GM18526 (cell line): Measurements from ENCODE around the gene TMEM144.

Experiments
- POLR2A ChIP-seq: IDR thresholded peaks from 3 replicates; pipeline ENCODE4 v1.6.1; 2011; ENCODE audit not compliant: insufficient read length; ENCODE audit errors: extremely low read depth

The TMEM144 gene

DNA sequence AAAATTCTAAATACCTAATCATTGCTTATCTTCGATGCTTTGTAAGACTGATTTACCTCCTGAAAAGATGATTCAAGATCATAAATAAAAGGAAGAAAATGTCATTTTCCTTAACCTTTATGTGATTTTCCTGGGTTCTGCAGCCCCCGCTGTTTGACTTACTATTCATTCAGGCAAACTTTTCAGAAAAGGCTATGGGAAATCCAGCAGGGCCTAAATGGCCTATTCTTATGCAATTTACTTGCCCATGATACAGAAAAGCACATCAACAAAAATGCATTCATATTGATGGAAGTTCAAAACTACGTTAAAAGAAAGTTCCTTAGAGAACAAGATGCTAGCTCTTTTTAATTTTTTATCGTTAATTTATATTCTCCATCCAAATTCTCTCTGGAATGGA is 51.2 kb downstream of the TMEM144 start:
- TF ChIP-seq POLR2A, result no peak

DNA sequence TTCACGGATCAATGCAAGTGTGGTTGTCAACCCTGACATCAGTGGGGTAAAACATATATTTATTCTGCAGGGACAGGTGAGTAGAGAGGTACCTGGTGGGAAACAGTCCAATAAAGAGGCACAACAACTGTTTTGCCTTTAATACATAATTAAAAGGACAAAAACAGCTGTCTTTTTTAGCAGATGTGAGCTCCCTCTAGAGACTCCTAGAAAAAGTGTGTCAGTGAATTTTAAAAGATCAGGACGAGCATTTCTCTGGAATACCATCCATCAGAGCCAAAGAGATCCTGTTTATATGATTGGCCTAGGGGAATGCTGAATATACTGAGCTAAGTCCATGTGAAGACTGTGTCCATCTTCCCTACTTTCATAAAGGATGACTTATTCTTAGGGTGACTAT is 58.3 kb downstream of the TMEM144 start:
- no peak for TF ChIP-seq POLR2A

DNA sequence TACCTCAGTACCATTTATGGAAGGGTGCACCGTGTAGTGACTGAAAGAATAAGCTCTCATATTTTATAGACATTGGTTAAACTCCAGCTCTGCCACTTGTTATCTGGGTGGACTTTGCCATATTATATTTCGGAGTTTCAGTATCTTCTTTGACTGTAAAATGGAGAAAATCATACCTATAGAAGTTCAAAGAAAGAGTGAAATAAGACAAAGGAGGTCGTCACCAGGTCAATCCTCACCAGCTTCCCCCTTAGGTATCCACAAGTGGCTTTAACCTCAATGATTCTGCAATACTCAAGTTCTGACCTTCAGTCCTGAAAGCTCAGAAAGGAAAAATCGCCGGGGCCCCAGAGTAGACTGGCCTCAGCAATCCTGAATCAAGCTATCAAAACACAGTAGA is 64.3 kb downstream of the TMEM144 start:
- TF ChIP-seq POLR2A, result no peak

DNA sequence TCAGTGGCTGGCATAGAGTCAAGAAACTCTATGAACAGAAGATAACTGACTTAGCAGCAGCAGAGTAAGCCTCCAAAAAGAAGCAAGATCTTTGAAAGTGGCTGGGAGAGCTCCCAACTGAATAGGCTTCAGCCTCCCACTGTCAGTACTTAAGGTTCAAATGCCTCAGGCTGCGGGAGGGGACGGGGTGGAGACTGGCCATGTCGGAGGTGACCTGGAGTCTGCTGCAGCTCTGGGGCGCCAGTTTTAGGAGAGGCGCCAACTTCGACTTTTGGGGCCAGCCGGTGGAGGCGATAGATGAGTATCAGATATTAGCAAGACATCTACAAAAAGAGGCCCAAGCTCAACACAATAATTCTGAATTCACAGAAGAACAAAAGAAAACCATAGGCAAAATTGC is 67.3 kb downstream of the TMEM144 start:
- TF ChIP-seq POLR2A, result no peak

DNA sequence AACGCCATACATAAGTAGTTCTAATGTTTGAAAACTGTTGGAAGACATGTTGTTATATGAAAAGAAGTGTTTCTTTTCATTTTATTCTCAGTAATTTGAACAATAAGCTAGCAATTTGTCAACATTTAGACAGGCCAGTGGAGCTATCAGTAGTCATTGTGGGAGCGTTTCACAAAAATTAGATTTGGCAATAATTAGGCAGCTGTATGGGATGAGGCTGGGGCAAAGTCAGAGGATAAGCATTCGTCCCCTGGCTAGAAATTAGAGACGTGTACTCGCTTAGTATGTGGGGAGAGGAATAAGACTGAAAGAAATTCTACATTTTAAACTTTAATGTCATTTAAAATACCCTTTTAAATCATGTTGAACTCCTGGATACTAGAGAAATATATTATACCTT is 70.6 kb downstream of the TMEM144 start:
- no peak for TF ChIP-seq POLR2A

DNA sequence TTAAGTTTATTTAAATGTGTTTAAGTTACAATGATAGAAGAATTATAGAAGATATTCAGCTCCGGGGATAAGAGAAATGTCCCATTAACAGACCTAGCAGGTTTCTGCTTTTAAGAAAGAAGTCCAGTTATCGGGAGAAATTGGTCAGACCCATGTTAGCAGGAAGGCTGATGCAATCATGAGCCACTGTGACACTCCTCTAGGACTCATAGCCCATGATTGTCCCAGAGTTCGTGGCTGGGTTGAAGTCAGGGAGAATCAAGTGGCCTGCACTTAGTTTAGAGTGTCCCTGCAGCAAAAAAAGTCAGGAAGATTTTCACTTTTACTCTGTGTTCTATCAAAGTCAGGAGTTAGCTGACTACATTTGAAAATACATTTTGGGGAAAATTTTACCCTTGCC is 72.0 kb downstream of the TMEM144 start:
- TF ChIP-seq POLR2A, result no peak

DNA sequence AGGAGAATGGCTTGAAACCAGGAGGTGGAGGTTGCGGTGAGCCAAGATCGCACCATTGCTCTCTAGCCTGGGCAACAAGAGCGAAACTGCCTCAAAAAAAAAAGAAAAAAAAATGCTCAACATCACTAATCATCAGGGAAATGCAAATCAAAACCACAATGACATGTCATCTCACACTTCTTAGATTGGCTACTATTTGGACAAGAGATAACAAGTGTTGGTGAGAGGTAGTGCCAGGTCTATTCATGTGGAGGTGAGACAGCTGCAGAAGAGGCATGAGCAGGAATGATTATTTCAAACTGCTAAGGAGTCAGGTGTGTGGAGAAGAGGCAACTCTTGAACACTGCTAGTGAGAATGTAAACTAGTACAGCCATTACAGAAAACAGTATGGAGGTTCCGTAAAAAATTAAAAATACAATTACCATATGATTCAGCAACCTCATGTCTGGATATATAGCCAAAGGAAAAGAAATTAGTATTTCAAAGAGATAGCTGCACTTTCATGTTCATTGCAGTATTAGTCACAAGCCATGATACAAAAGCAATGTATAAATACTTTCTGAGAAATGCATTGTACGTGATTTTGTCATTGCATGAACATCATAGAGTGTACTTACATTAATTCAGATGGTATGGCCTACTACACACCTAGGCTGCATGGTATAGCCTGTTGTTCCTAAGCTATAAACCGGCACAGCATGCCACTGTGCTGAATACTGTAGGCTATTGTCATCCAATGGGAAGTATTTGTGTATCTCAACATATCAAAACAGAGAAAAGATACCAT is 75.3 kb downstream of the TMEM144 start:
- no peak for TF ChIP-seq POLR2A

DNA sequence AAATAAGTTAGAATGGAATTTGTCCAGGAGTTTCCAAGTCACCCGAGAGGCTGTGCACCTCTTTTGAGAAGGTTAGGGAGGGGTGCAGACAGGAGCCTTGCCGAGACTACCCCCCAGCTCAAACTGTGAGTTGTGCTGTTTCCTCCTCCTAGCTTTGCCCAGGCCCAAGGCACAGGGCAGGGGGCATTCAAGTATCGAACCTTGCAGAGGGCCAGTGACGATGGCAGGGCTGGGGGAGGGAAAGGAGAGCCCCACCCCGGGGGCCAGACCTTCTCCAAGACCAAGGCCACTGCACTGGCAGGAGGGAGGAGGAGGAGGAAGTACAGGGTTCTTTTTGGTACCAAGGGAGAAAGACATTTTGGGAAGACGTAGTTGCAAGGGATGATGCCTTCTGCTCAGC is 80.6 kb downstream of the TMEM144 start:
- TF ChIP-seq POLR2A, result no peak

DNA sequence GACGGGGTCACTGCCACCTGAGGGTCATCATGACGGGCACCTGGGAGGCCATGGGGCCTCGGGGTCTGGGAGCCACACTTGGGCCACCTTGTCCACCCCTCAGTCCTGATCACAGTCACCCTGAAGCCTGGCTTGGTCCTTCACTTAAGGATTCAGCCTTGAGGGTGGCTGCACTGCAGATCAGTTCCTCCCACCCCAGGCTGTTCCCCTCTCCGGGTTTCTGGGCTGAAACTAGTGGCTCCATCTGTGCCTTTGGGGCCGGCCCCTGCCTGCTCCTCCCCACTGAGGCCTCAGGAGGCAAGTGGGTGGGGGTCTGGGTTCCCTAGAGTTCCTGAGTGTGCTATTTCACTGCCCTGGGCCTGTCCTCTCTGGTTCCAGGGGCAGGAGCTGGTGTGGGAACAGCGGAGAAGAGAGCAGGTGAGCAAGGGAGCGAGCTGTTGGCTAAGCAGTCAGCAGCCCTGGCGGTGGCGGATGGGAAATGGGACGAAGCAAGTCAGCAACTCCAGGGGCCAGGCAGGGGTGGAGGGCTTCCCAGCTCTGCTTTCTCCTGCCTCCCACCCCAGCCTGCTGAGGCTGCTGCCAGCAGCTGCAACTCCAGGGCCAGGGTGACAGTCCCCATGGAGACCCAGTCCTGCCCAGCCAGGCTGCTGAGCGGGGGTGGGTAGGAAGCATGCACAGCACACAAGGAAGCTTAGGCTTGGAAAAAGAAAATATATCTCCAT is 81.2 kb downstream of the TMEM144 start:
- no peak for TF ChIP-seq POLR2A

DNA sequence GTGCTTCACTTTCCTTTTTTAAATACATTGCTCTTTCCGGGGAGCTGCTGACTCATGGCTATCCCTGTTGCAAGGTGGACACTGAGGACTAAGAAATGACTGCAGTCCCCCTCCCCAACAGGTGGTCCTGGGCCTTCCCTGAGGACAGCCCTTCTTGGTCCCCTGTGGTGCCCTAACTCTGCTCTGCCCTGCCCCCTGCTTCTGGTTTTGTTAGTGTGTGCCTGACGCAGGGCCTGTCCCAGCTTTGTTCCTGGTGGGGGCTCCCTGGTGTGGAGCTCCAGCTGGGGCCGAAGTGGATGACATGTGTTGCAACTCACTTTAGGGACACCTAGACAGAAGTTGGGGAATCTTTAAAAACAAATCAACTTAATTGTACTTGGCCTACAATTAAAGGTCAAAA is 81.9 kb downstream of the TMEM144 start:
- TF ChIP-seq POLR2A, result no peak

DNA sequence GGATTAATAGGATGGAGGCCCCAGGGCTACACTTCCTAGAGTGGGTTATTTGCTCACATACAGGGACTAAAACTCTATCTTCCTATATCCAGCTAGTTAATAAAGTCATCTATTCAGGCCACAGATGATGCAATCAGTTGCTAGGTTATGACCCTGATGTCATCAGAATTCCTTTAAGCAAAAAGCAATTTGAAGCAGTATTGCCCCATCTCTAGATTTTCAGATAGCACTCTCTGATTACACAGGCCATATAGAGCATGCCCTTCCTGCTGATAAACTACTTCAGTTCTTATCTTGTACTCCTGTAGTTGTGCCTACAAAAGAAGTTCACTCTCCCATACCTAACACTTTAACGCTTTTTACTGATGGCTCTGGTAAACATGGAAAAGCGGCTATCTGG is 84.8 kb downstream of the TMEM144 start:
- no peak for TF ChIP-seq POLR2A

DNA sequence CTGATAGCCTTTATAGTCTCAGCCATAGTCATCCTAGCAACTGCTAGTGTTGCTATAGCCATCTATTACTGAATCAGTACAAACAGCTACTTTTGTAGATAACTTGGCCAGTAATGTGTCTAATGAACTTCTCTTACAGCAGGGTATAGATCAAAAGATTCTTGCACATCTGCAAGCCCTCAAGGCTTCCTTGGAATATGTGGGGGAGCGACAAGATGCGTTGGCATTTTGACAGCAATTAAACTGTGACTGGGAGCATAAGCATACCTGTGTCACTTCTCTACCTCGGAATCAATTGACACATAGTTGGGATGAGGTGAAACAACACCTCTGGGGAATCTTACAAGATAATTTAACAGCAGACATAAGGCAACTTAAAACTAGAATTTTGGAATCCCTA is 87.6 kb downstream of the TMEM144 start:
- TF ChIP-seq POLR2A, result no peak

DNA sequence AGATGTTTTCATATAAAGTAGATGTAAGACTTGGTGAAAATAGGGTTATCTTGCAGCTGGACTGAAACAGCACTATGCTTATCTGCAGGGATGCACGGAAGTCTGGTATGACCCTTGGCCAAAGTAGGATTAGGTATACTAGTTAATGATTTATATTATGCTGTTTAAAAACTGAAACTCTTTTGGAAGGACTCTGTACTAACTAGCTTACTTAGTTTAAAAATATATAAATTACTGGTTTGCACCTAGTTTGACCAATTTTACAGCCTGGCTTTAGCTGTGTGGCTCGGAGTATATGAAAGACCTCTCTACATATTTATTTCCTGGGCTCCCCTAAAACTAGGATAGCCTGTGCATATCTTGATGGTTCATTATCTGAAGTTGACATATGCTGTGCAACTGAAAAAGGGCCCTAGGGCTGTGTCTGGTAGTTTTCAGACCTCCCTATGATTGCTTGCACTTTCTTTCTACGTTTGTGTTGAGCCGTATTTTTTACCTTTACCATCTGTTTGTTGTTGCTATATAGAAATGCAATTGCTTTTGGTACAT is 89.2 kb downstream of the TMEM144 start:
- no peak for TF ChIP-seq POLR2A

DNA sequence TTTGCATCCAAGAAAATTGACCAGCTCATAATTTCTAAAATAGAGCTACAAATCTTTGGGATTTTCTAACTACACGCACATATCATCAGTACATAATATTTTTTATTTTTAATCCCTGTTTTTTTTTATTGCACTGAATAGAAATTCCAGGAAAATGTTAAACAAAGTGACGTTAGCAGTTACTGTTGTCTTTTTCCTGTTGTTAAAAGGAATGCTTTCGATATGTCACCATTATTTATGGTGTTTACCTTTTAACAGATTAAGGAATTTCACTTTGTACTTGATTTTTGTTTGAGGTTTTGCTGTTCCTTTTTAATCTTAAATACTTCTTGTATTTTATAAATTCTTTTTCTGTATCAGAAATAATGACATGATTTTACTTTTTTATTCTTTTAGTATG is 89.7 kb downstream of the TMEM144 start:
- no peak for TF ChIP-seq POLR2A

DNA sequence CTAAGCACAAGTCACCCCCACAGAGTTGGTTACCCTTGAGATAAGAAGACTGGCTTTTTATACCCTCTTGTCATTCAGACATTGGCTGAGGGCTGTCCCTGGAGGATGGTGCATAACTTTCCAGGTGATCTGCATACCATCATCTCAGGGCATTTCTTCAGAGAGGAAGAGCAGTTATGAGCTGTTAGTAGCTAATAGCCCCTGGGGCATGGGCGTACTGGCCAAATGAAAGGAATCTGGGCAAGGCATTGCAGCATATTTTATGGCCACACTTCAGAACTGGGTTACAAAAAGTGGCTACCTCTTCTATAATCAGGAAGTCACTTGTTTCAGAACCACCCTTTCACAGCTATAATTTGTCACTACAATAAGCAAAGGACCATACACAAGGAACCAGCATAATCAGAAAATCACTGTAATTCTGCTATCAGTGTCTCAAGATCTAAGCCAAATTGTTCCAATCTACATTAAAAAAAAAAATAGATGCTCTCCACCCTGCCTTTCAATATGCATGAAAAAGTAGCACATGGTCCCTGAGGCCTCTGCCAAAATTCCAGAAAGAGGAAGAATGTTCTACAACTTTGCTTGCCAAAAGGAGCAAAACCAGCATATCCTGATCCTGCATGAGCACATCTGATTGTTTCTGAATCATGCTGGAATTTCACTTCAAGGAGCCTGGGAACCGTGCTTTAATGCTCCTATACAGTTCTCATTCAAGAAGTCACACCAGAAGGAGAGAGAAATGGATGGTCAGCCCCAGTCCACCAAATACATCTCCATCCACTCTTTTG is 92.0 kb downstream of the TMEM144 start:
- TF ChIP-seq POLR2A, result no peak

DNA sequence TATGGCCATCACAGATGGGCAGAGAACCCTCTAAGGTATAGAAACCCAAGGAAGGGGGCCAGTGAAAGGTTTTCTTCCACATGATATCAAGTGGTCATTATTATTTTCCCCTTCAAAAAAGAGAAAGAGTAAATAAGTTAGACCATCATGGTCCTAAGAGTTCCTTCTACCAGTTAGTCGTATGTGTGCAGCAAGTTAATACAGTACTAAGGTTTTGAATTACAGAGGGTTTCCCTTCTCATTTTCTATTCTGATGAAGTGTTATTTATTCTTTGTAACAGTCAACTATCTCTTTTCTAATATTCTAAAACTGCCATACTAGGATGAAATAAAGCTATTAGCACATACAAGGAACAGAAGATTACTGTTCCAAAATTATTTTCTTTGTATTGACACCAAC is 94.4 kb downstream of the TMEM144 start:
- TF ChIP-seq POLR2A, result no peak
